Glomerular visceral epithelial cell (primary cell): ENCODE measurements around the gene GRAMD1C.

Experiments
- DNase-seq: peaks from one replicate; pipeline ENCODE4 v3.0.0-alpha.2; 2016; ENCODE audit errors: extremely low spot score

GRAMD1C gene

DNA sequence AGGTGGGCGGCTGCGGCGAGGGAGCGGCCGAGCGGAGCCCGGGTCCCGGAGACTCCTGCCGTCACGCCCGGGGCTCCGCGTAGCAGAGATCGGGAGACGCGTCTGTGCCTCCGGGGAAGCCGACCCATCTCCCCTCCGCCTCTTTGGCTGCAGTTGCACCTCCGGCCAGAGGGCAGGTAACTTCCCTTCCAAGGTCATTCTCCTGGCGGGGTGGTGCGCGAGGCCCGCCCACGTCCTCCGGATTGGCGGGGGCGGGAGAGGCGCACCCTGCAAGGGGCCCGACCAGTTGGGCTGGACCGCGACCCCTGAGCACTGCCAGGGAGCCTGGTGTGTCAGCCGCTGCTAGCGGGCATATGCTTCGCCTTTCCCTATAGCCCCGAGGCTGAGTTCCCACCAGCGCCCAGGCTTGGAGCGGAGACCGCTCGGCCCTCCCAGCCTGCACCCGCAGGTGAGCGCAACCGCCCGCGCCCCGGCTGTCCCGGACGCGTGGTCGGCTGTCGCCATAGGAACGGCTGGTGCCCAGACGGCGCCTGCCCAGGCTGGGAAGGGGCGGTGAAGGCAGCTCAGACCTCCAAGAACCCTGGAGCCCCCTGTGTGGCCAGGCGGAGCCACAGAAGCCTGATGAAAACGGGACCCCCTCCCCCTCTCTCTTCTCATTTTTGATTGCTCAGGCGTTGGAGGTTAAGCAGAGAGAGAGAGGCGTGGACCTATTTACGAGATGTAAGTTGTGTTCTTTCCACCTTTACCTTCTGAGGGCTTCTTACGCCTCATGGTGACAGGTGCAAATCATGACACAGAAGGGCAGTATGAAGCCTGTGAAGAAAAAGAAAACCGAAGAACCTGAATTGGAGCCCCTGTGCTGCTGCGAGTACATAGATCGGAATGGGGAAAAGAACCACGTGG lies 109.7 kb downstream of the GRAMD1C start:
- peak; percentile 33 for DNase-seq

- DNase-seq = no peak
Observed at GRCh38 chr3:113952921-113953320, 114.3 kb downstream of the GRAMD1C start.

DNA sequence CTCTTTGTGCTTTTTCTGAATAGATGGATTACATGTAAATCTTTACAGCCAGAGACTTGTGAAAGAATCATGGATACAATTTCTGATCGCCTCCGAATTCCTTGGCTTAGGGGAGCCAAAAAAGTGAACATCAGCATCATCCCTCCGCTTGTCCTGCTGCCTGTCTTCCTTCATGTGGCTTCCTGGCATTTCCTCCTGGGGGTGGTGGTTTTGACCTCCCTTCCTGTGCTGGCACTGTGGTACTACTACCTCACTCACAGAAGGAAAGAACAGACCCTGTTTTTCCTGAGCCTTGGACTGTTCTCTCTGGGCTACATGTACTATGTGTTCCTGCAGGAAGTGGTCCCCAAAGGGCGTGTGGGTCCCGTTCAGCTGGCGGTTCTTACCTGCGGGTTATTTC lies 115.1 kb downstream of the GRAMD1C start:
- DNase-seq = no peak

DNA sequence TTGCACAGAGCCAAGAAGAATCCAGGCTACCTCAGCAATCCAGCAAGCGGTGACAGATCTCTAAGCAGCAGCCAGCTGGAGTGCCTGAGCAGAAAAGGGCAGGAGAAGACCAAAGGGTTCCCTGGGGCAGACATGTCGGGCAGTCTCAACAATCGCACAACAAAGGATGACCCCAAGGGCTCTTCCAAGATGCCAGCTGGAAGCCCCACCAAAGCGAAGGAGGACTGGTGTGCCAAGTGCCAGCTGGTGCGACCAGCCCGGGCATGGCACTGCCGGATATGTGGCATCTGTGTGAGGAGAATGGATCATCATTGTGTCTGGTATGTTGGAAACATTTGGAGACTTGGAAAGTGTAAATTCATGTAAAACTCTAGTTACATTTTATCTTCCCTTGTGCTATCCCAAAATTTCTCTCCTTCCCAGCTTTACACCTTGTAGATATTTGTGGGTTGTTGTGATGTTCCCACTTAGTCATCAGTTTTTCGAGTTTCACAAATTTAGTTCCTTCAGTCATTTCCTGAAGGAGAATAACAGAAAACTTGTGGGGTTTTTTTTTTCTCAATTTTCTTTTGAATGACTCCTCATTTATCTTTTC lies 115.6 kb downstream of the GRAMD1C start:
- no peak for DNase-seq

- no peak for DNase-seq
Observed at GRCh38 chr3:113963879-113964278, 125.3 kb downstream of the GRAMD1C start.

GRCh38 chr3:113966172-113966571 lies 127.6 kb downstream of the GRAMD1C start:
- no peak for DNase-seq

GRCh38 chr3:113968986-113969385 lies 130.4 kb downstream of the GRAMD1C start:
- no peak for DNase-seq

DNA sequence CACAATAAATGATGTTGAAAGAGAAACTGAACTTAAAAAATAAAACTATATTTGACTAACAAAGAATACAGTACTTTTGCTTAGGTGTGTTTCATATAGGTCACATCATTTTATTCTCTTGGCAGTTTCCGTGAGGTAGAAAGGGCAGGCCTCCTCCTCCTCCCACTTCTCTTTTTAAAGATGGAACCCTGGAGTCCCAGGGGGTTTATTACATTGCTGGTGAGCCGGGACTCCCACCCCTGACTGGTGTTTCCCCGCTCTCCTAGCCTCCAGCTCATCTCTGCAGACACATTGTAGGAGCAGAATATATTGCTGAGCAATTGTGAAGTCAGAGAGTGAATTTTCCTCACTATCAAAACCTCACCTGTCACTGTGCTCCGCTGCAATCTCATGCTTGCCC lies 139.2 kb downstream of the GRAMD1C start:
- DNase-seq = no peak

GRCh38 chr3:113979916-113980315 lies 141.3 kb downstream of the GRAMD1C start:
- DNase-seq = no peak

- DNase-seq = no peak
Observed at GRCh38 chr3:113981803-113982202, 143.2 kb downstream of the GRAMD1C start.

- no peak for DNase-seq
Observed at GRCh38 chr3:113983544-113983943, 145.0 kb downstream of the GRAMD1C start.

DNA sequence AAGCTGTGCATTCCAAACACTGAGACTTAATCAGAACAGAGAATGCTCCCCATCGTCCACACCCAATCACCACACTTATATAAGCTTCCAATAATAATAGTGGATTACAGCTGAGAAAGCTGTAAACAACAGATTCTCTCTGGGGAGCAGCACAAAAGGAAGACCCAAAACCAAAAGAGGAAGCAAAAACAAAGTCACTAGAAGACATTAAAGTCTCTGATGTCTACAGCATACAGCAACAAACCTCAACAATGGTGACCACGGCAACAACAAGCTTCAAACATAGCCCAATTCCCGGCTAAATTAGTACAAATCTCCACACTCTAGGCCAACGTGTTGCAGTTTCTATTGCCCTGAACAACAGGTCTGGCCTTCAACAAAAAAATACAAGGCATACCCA lies 147.0 kb downstream of the GRAMD1C start:
- DNase-seq = no peak
